ENCODE measurements around the gene BCL11A.

BCL11A gene

GRCh38 chr2:60540074-60540473 lies 13.4 kb downstream of the BCL11A start:
- Histone ChIP-seq H3K27me3 (ENCODE audit: insufficient read depth, poor library complexity, severe bottlenecking) (no peaks in the 10 kb centered on the region), H3K4me3 (ENCODE audit: severe bottlenecking) (no peak overlapping the region), H3K36me3 (ENCODE audit: low read depth) (peaks cover 7% of the 10 kb centered on the region; the same call in 1 of the 2 replicates), H3K4me1 (ENCODE audit: insufficient read depth, poor library complexity, severe bottlenecking) (no peaks in the 10 kb centered on the region), H3K27ac (ENCODE audit: poor library complexity, severe bottlenecking) (no peak overlapping the region), H3K9me3 (ENCODE audit: severe bottlenecking) (no peaks in the 10 kb centered on the region)
- DNase-seq (ENCODE audit: low spot score) (no peak), ATAC-seq (ENCODE audit: low read depth) (no peak)
- TF ChIP-seq CTCF (IDR thresholded peaks at IDR 0.05; ENCODE audit: poor library complexity, severe bottlenecking): no peak

GRCh38 chr2:60539140-60539539 lies 14.3 kb downstream of the BCL11A start:
- Histone ChIP-seq H3K4me1 (ENCODE audit: insufficient read depth, poor library complexity, severe bottlenecking) (no peaks in the 10 kb centered on the region), H3K4me3 (ENCODE audit: severe bottlenecking) (no peak overlapping the region), H3K36me3 (ENCODE audit: low read depth) (peaks cover 4% of the 10 kb centered on the region; the same call in 1 of the 2 replicates), H3K27ac (ENCODE audit: poor library complexity, severe bottlenecking) (no peak overlapping the region), H3K27me3 (ENCODE audit: insufficient read depth, poor library complexity, severe bottlenecking) (no peaks in the 10 kb centered on the region), H3K9me3 (ENCODE audit: severe bottlenecking) (no peaks in the 10 kb centered on the region)
- no peak for ATAC-seq (ENCODE audit: low read depth)
- TF ChIP-seq CTCF (IDR thresholded peaks at IDR 0.05; ENCODE audit: poor library complexity, severe bottlenecking): no peak
- no peak for DNase-seq (ENCODE audit: low spot score)

GRCh38 chr2:60538101-60538500 lies 15.4 kb downstream of the BCL11A start:
- no peaks in the 10 kb centered on the region for H3K9me3 ChIP-seq (ENCODE audit: severe bottlenecking)
- no peak overlapping the region for H3K4me3 ChIP-seq (ENCODE audit: severe bottlenecking)
- H3K36me3 ChIP-seq (ENCODE audit: low read depth): no peaks in the 10 kb centered on the region
- H3K27ac ChIP-seq (ENCODE audit: poor library complexity, severe bottlenecking): no peak overlapping the region
- DNase-seq (ENCODE audit: low spot score) (no peak), ATAC-seq (ENCODE audit: low read depth) (no peak)
- TF ChIP-seq CTCF (IDR thresholded peaks at IDR 0.05; ENCODE audit: poor library complexity, severe bottlenecking): no peak
- peaks cover 3% of the 10 kb centered on the region for H3K4me1 ChIP-seq (ENCODE audit: insufficient read depth, poor library complexity, severe bottlenecking)
- no peaks in the 10 kb centered on the region for H3K27me3 ChIP-seq (ENCODE audit: insufficient read depth, poor library complexity, severe bottlenecking)

GRCh38 chr2:60536746-60537145 lies 16.7 kb downstream of the BCL11A start:
- Histone ChIP-seq H3K36me3 (ENCODE audit: low read depth) (no peaks in the 10 kb centered on the region), H3K4me1 (ENCODE audit: insufficient read depth, poor library complexity, severe bottlenecking) (peaks cover 4% of the 10 kb centered on the region), H3K4me3 (ENCODE audit: severe bottlenecking) (no peak overlapping the region), H3K27ac (ENCODE audit: poor library complexity, severe bottlenecking) (no peak overlapping the region), H3K27me3 (ENCODE audit: insufficient read depth, poor library complexity, severe bottlenecking) (no peaks in the 10 kb centered on the region), H3K9me3 (ENCODE audit: severe bottlenecking) (no peaks in the 10 kb centered on the region)
- DNase-seq (ENCODE audit: low spot score): no peak
- ATAC-seq (ENCODE audit: low read depth): no peak
- TF ChIP-seq CTCF (IDR thresholded peaks at IDR 0.05; ENCODE audit: poor library complexity, severe bottlenecking): no peak

GRCh38 chr2:60535685-60536312 lies 17.7 kb downstream of the BCL11A start:
- H3K27me3 ChIP-seq (ENCODE audit: insufficient read depth, poor library complexity, severe bottlenecking): no peaks in the 10 kb centered on the region
- no peak overlapping the region for H3K27ac ChIP-seq (ENCODE audit: poor library complexity, severe bottlenecking)
- ATAC-seq (ENCODE audit: low read depth): no peak
- H3K4me1 ChIP-seq (ENCODE audit: insufficient read depth, poor library complexity, severe bottlenecking): peaks cover 4% of the 10 kb centered on the region
- no peaks in the 10 kb centered on the region for H3K36me3 ChIP-seq (ENCODE audit: low read depth)
- no peaks in the 10 kb centered on the region for H3K9me3 ChIP-seq (ENCODE audit: severe bottlenecking)
- DNase-seq (ENCODE audit: low spot score): no peak
- TF ChIP-seq CTCF (IDR thresholded peaks at IDR 0.05; ENCODE audit: poor library complexity, severe bottlenecking): no peak
- H3K4me3 ChIP-seq (ENCODE audit: severe bottlenecking): no peak overlapping the region

Measured in RWPE2 (cell line).